Measurements from ENCODE around the gene L2HGDH.

GRCh38 chr14:50225974-50226297 is 86.1 kb downstream of the L2HGDH start:
- TF ChIP-seq CTCF (IDR thresholded peaks at IDR 0.05) (no peak), POLR2A (IDR thresholded peaks at IDR 0.05) (no peak)
